ENCODE measurements around the gene WDR82.

The WDR82 gene

DNA sequence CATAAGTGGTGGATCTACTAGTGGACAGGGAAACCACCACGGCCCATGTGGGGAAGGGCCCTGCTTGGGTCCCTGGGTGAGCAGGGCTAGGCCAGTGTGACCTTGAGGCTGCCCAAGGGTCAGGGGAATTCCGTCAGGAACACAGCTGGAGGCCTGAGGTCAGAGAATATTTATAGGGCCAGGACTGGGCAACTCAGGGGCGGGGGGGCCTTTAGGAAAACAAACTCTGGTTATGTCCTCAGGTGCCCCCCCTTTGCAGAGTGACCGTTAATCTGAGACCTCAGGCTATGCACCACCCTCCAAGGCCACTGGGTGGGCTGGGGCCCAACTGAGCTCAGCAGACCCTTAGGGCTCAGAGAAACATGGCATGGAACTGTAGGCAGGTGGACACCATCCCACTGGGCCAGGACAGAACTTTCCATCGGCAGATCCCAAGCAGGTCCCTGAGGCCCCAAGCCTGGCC lies 42.0 kb downstream of the WDR82 start:
- no peak for DNase-seq

DNA sequence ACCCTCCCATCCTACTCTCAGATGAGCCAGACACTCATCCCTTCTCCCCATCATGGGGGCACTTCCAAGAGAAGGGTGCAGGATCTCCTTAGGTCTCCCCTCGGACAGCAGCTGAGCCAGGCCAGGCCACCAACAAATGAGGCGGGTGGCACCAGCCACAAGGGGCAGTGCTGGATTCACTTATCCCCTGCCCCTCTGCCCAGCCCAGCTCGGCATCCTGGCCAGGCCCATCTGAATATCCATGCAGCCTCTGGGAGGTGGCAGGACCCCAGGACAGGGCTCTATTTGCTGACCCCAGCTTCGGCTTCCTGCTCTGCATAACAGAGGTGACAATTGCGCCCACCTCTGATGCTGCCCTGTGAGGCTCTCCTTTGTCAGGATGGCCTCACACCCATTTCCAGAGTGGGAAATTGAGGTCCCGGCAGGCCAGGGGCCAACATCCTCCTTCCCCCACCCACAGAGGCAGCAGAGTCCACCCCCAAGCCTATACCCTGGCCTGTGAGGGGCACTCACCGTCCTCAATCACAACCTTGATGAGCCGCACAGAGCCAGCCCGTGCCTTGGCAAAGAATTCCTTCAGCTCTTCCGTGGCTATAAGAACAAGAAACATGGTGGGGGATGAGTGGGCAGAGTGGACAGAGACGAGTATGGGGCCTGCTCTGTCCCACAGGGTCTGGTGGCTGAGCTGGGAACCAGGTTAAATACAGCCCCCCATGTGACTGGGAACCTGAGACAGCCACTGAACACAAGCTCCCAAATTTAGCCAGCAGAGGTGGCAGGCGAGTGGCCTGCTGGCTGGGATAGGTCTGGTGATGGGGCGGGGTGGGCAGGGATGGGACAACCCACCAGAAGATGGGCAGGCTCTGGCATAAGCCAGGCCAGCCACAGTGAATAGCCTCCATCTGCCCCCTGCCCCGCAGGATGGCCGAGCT lies 43.7 kb downstream of the WDR82 start:
- DNase-seq, result no peak

DNA sequence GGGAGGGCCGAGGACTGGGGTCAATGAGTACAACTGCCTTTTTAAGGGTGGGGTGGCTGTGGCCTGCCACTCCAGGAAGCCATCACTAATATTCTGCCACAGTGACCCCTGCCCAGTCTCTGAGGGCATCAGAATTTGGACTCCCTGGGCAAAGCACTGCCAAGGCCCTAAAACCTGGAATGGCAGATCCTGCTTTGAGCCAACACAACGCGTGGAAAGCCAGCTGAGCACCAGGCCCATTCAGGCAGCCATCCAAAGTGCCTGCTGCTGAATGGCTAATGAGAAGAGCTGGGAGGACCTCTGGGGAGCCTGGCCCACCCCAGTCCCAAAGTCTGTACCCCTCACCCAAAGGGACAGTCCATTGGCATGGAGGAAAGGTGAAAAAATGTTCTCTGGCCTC lies 44.5 kb downstream of the WDR82 start:
- DNase-seq, result no peak

DNA sequence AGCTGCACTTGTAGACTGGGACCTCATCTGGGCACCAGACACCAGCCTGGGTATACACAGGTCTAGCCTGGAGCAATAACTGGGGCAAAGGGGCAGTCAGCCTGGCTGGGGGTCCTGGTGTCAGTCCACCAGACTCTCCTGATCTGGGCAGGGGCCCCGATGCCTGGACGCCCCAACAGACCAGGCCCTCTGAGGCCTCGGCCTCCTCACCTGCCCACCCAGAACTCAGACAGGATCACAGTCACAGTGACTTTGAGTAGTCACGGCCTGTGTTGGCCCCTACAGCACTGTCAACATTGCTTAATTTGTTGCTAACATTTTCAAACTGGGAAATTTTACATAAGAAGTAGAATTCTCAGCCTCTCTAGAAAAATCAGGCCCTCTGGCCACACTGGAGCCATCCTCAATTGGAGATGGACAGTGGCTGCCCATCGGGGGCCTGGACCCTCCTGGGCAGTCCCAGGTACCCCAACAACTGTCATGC lies 45.3 kb downstream of the WDR82 start:
- DNase-seq, result no peak

DNA sequence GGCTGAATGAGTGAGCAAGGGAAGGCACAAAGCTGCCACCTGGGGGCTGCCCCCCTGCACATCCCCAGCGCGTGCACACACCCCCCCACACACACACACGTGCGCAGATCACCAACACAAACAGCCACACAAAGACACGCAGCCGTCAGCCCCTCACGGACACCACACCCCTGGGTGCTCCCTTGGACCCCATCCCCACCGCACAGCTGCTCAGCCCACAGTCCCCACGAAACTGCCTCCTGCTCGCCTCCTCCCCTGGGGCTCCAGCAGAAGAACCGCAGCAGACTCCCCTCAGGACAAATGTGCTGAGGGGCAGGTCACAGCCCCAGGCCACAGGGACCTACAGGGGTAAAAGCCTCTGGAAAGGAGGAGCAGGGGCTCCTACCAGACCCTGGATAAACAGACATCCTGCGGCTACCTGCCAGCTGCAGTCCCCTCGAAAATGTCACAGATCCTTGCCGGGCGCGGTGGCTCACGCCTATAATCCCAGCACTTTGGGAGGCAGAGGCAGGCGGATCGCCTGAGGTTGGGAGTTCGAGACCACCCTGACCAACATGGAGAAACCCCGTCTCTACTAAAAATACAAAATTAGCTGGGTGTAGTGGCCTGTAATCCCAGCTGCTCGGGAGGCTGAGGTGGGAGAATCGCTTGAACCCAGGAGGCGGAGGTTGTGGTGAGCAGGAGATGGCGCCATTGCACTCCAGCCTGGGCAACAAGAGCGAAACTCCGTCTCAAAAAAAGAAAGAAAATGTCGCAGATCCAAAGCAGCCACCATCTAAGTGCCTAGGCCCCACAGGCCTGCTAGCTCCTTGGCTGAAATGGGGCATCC lies 46.0 kb downstream of the WDR82 start:
- DNase-seq, result no peak

DNA sequence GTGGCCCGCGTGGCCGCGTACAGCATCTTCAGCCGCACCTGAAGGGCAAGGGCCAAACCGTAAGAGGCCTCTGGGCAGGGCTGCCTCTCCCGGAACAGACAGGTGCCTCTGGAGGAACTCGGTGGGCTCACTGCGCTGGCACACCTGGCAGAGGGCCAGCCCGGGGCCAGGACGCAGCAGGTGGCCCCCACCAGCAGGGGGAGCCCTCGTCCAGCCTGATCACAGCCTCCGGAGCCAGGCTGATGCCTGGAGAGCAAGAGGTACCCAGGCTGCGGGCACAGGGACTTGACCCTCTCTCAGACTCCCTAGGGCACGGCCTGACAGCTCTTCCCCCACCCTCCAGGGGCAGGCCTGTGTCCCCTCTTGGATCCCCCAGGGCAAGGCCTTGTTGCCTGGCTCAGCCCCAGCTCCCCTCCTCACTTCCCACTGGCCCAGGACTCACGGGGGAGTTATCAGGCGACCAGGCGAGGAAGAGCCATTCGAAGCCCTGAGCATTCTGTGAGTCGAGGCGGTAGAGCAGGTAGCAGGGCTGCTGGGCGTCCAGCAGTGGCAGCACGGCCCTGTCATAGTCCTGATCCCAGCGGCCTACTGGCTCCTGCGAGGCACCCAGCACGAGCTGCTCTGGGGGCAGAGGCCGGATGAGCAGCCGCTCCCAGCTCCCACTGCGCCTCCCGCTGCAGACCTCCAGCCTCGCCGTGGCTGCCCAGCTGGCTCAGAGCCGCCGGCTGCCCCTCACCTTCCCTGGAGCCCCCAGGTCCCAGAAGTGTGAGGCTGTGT lies 46.8 kb downstream of the WDR82 start:
- no peak for DNase-seq

DNA sequence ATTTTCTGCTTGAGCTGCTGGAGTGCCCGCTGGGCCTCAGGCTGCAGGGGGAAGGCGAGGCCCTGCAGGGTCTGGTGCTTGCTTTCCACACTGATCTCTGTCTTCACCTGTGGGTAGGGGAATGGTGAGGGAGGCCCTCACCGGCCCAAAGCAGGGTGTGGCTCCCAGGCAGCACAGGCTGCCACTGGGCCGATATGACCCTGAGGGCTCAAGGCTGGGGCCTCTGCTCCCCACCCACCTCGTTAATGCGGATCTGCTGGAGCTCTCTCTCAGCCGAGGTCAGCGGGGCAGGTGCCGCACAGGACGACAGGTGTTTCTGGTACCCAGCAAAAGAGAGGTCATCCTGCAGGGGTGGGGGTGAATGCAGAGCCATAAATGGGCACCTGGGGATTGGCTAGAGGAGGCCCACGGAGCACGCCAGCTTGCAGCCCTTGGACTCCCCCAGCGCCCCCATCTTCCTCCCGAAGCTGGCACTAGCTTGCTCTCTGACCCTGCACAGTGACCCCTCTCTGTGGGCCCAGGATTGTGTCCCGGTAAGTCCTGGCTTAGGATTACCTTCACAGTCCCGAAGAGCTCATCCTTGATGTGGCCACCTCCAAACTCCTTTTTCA lies 47.5 kb downstream of the WDR82 start:
- DNase-seq, result no peak

DNA sequence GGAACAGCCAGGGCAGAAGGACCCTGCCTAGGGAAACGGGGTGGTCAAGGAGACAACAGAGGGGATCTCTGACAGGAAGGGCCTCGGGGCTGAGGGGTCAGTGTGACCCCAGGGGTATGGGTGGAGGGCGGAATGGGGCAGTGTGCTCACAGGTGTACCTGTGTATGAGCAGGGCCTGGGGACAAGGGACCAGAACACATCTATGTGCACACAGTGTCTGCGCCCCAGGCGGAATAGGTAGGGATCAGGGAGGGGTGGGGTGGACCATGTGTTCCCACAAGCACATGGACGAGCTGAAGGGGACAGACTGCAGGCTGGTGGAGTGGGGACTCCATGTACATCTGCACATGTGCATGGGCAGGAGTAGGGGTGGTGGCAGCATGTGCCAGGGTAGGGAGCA lies 48.0 kb downstream of the WDR82 start:
- no peak for DNase-seq

DNA sequence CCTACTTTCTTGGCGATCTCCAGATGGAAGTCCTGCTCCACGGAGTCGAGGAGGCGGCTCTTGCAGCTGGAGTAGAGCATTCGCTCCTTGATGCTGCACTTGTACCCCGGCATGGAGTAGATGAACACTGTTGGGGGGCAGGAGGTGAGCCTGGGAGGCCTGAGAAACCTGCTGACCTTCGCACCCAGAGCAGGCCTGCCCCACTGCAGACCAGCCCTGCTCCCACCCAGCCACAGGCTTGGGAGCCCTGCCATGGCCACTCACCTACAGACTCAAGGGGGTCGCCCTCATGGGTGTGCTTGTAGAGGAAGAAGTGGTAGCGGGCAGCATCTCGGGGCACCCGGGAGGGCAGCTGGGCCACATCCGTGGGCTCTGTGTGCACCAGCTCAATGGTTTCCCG lies 48.8 kb downstream of the WDR82 start:
- no peak for DNase-seq

DNA sequence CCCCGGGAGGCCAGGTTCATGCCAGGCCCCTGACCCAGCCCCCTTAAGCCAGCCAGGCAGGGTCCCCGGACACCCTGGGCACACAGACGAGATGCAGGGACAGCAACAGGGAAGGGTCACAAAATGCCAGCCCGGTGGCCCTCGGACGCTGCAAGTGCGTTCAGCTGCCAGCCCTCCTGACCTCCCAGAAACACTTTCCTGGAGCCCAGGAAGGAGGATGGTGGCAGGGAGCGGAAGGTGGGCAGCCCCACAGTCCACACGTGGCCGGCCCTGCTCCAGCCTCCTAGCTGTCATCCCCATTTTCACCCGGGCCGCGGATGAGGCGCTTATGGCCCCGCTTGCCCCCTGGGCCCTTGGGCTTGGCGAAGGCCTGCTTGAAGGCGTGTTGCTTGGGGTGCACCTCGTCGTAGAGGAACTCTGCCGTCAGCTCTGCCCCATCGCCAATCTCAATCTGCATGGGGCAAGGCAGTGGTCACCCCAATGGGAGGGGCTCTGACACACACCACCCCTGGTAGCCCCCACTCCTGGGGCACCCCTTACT lies 49.6 kb downstream of the WDR82 start:
- DNase-seq, result no peak

DNA sequence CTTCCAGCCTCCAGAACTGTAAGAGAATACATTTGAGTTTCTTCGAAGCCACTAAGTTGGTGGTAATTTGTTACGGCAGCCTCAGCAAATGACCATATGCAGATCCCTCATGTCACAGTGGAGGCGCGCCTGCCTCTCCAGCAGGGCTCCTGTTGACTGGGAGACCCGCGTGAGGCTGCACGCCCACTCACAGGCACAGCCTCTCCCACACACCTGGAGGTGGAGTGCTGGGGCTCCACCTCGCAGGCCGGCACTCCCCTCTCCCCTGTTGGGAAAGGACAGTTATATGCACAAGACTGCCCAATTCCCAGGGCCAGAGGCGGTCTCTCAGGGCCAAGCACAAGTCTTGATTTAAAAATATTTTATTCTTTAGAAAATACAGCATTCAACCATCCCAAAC lies 50.2 kb downstream of the WDR82 start:
- DNase-seq, result no peak

DNA sequence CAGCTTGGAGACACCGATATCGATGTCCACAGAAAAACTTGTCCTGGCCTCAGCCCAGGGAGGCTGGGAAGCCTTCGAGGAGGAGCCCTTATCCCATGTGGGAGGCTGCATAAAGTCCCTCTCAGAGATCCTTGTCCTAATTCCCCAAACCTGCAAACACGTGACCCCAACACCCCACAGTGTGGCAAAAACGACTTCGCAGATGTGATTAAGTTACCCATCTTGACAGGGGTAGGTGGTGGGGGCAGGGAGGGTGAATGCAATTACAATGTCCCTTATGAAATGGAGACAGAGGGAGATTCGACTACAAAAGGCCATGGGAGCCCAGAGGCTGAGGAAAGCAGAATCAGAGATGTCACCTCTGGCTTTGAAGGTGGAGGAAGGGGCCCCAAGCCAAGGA lies 50.7 kb downstream of the WDR82 start:
- no peak for DNase-seq

DNA sequence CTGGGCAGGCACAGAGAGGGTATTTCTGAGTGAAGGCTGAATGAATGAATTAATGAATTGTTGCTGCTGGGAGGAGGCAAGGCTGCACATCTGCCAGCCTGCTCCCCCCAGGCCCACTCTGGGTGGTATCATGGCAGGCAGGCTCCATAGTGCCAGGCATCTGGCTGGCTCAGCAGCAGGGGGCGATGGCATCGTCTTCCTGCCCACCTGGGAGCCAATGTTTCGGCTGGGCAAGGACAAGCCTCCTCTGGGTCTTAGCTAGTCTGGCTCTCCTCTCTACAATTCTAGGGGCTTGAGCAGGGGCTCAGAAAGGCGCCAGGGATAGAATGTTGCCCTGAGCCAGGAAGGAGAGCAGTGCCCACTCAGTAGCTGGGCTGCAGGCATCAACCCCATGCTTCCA lies 51.3 kb downstream of the WDR82 start:
- no peak for DNase-seq

DNA sequence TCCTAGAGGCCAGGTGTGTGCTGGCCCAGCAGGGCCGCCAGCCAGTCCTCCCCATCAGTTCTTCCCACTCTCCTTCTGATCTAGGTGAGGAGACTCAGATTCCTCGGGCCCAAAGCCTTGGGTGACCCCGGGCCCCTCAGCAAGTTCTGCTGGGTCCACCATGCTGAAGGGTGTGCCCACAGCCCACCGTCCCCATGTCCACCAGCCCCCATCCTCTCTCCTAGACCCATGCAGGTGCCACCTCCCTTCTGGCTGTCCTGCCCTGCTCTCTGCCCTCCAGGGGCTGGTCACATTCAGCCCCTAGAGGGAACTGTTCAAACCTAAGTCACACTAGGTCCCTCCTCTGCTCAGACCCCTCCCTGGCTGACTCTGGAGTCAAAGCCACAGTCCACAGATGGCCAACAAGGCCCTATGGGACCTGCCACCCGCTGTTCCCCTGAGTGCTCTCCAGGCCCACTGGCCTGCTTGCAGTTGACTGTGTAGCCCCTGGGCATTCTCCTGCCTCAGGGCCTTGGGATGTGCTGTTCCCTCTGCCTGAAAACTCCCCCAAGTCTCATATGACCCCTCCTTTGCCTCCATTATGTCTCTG lies 52.1 kb downstream of the WDR82 start:
- no peak for DNase-seq

DNA sequence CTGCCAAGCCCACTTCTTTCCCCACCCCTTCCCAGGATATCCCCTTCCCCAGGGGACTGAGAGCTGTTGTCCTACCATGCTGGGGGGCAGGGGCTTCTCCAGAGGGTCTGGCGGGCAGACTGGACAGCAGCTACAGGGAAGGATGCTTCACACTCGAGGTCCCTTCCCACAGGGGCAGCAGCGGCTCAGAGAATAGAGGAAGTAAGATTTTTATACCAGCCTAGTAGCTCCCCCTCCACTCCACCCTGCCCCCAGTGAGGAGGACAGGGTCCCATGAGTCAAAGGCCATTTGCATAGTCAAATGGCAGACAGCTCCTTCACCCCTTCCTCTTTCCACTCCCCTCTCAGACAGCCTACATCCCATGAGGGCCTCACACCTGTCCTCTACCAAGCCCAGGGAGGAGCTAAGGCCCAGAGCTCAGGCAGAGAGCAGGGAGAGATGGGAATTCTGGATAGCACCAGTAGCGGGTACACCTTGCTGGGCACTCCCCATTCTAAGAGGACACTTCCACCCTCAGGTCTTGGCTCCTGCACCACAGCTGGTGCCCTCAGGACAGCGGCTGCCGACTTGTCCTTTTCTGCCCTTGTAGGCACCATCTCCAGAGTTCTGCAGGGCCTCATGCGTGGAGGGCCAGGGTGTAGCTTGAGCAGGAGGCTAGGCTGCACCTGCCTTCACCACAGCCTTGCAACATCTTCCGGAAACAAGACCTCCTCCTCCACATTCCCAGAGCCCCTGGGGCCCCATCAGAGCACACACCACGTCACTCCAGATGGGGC lies 52.8 kb downstream of the WDR82 start, which contains the start of gene TLR9:
Gene TLR9, minus strand, starts transcription at position 194 of the 777 bp plus-strand sequence. Its CDS starts 116 bp downstream, at position 78.
- DNase-seq, result no peak

DNA sequence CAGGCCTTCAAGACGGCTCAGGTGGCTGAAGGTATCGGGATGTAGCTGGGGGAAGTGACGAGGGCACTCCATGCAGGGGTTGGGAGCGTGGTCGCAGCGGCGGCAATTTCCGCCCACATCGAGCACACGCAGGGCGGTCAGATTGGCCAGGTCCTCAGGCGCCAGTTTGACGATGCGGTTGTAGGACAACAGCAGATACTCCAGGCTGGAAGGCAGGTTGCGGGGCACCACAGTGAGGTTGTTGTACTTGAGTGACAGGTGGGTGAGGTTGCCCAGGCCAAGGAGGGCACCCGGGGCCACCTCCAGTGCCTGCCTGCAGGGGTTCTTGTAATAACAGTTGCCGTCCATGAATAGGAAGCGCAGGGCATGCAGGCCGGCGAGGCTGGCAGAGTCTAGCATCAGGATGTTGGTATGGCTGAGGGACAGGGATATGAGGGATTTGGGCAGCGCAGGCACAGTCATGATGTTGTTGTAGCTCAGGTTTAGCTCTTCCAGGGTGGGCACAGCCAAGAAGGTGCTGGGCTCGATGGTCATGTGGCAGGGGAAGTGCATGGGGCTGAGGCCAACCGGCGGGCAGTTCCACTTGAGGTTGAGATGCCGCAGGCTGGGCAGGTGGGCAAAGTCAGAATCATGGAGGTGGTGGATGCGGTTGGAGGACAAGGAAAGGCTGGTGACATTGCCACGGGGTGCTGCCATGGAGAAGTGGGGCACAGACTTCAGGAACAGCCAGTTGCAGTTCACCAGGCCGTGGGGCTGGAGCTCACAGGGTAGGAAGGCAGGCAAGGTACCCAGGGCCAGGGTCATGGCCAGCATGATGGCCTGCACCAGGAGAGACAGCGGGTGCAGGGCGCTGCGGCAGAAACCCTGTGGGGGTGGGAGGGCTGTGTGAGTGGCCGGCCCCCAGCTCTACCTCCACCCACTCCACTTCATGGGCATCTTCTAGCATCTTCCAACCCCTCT lies 54.7 kb downstream of the WDR82 start:
- DNase-seq, result no peak

DNA sequence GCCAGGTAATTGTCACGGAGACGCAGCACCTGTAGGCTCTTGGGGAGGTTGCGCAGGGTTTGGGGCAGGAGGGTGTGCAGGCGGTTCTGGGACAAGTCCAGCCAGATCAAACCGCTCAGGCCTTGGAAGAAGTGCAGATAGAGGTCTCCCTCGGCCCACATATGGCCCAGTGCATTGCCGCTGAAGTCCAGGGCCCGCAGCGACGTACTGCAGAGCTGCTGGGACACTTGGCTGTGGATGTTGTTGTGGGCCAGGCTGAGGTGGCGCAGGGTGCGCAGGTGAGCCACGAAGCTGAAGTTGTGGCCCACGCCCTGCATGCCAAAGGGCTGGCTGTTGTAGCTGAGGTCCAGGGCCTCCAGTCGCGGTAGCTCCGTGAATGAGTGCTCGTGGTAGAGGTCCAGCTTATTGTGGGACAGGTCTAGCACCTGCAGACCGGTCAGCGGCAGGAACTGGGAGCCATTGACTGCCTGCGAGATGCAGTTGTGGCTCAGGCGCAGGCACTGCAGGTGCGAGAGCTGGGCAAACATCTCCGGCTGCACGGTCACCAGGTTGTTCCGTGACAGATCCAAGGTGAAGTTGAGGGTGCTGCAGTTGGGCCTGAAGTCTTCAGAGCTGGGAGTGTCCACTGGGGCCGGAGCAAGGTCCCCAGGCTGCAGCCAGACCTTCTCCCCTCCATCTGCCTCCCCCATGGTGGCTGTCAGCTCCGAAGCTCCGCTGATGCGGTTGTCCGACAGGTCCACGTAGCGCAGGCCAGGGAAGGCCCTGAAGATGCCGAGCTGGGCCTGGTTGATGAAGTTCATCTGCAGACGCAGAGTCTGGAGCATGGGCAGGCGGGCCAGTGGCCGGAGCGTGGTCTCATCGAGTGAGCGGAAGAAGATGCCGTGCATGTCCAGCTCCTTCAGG lies 55.9 kb downstream of the WDR82 start:
- DNase-seq, result no peak

DNA sequence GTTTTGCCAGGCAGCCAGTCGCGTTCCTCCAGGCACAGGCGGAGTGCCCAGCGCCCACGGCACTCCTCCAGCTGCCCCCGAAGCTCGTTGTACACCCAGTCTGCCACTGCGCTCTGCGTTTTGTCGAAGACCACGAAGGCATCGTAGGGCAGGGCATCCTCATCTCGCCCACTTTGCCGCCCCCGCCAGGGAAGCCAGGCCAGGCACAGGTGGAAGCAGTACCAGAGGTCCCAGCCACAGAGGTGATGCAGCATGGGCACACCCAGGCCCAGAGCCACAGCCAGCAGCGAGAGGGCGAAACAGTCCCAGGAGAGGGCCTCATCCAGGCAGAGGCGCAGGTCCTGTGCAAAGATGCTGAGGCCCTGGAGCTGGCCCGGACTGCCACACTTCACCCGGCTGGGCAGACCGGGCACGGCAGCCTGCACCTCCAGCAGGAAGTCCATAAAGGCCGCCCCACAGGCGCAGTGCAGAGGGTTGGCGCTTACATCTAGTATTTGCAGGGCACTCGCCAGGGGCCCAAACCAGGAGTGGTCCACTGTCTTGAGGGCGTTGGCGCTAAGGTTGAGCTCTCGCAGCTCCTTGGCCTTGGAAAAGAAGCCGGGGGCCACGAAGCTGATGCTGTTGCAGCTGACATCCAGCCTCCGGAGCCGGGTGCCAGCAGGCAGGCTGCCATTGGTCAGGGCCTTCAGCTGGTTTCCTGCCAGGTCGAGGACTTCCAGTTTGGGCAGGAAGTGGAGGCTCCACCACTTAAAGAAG lies 56.7 kb downstream of the WDR82 start:
- no peak for DNase-seq
